ENCODE data around the gene CDC14A.

DNA sequence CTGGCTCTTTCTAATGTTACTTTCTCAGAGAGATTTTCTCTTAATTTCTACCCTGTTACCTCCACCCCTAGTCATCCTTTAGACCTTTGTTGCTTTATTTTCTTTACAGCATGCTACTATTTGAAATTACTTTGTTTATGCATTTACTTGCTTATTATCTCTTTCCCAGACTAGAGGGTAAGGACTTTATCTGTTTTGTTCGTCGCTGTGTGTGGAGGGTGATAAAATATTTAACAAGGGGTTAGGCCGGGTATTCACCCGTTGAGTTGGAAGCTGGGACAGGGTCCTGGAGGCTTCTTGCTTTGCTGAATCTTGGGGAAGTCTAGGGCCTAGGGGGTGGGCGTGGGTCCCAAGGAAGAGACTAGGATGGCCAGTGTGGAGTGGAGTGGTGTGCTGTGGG, 43.6 kb downstream of the CDC14A start:
- TF ChIP-seq POLR2AphosphoS5 (IDR thresholded peaks at IDR 0.05; ENCODE audit: low read depth, low read length): no peak
- no peak for TF ChIP-seq POLR2A (IDR thresholded peaks at IDR 0.05; ENCODE audit: low read depth, low read length)
- TF ChIP-seq SPI1 (IDR thresholded peaks at IDR 0.05; ENCODE audit: low read depth, low read length): no peak
- TF ChIP-seq TAF1 (IDR thresholded peaks at IDR 0.05; ENCODE audit: low read depth, low read length): no peak
- TF ChIP-seq PAX5 (IDR thresholded peaks at IDR 0.05; ENCODE audit: insufficient read depth, low read length, severe bottlenecking): no peak

Measured in GM12891 (cell line).